Spleen (tissue), 11 donors: Measurements from ENCODE around the gene BCL2. TPM values are rescaled to one million over a fixed set of nuclear protein-coding genes. Genes with fewer than 3 reads are reported as not detected.

Source experiments
- DNase-seq: peaks from one replicate; pipeline ENCODE4 v3.0.0-alpha.2; 2020
- H3K27ac ChIP-seq, 8 donors: fragments of 200-600 bp; sonication (generic) in 7 of 8; 1 replicate in 4 of 8; 2 replicates in 4 of 8; pipeline versions ENCODE4 v1.5.0 to v1.8.0; 2016 to 2021; ENCODE audit warnings: inconsistent platforms in 4 of 8, mild to moderate bottlenecking in 4 of 8, moderate library complexity in 1 of 8
- H3K27me3 ChIP-seq, 7 donors: fragments of 200-600 bp; sonication (generic) in 6 of 7; replicated peaks in 1 of 7; 1 replicate in 4 of 7; 2 replicates in 3 of 7; pipeline versions ENCODE4 v1.5.0 to v1.8.0; 2016 to 2021; ENCODE audit warnings: inconsistent platforms in 3 of 7, mild to moderate bottlenecking in 1 of 7
- H3K36me3 ChIP-seq, 6 donors: fragments of 200-600 bp; sonication (generic) in 5 of 6; 1 replicate in 4 of 6; 2 replicates in 2 of 6; pipeline versions ENCODE4 v1.5.0 to v1.8.0; 2016 to 2021; ENCODE audit warnings: inconsistent platforms in 2 of 6
- H3K4me1 ChIP-seq, 6 donors: fragments of 200-600 bp; sonication (generic) in 5 of 6; 1 replicate in 3 of 6; 2 replicates in 3 of 6; pipeline versions ENCODE4 v1.5.0 to v1.8.0; 2016 to 2021; ENCODE audit warnings: inconsistent platforms in 3 of 6
- H3K4me3 ChIP-seq, 8 donors: fragments of 200-600 bp; sonication (generic) in 7 of 8; 1 replicate in 4 of 8; 2 replicates in 4 of 8; pipeline versions ENCODE4 v1.5.0 to v1.8.0; 2016 to 2021; ENCODE audit warnings: inconsistent platforms in 4 of 8, mild to moderate bottlenecking in 4 of 8, moderate library complexity in 2 of 8
- H3K9me3 ChIP-seq, 8 donors: fragments of 200-600 bp; sonication (generic) in 7 of 8; 1 replicate in 4 of 8; 2 replicates in 4 of 8; pipeline versions ENCODE4 v1.5.0 to v1.8.0; 2016 to 2021; ENCODE audit warnings: inconsistent platforms in 4 of 8
- CTCF ChIP-seq, 11 experiments: fragments of 200-600 bp in 7 of 11; fragments of 450-650 bp in 4 of 11; sonication (generic) in 4 of 11; IDR thresholded peaks in 8 of 11; conservative IDR thresholded peaks in 3 of 11; 1 replicate in 7 of 11; 2 replicates in 4 of 11; pipeline versions ENCODE4 v1.4.0 to v1.8.0; 2016 to 2021; ENCODE audit warnings: antibody characterized with exemption in 11 of 11, inconsistent platforms in 4 of 11, mild to moderate bottlenecking in 1 of 11
- POLR2A ChIP-seq, 3 donors: fragments of 450-650 bp; IDR thresholded peaks; one replicate each; pipeline ENCODE4 v1.5.1; 2017; ENCODE audit warnings: antibody characterized with exemption in 3 of 3, mild to moderate bottlenecking in 1 of 3
- POLR2AphosphoS5 ChIP-seq, 3 donors: sonication (generic); formaldehyde crosslinking; IDR thresholded peaks; one replicate each; pipeline ENCODE4 v1.5.1; 2017; ENCODE audit warnings: antibody characterized with exemption in 3 of 3
- WGBS, 5 donors: extraction: QIAGEN DNeasy Blood & Tissue Kit in 3 of 5; methylation state at CpG; one replicate each; pipeline versions ENCODE4 v1.1.5 to v1.1.7; 2013 to 2018; 5-methylcytosine and 5-hydroxymethylcytosine counted together
- intact Hi-C: fragments of 100-400 bp; cut with DNase I; formaldehyde crosslinking; loops from one replicate; pipeline ENCODE4 v1.15.0; 2023; ENCODE audit warnings: low total_unique reads
- polyA plus RNA-seq, 3 donors: library from polyadenylated mRNA; stranded (reverse); fragments of 200-250 nt; gene quantifications; one replicate each; pipeline ENCODE4 v1.2.1, GENCODE V29; 2013
- total RNA-seq, 7 donors: library from RNA; depleted of rRNA in 3 of 7; stranded (reverse); fragments of >200 nt in 3 of 7; fragmentation: NEBNext Ultra II Directional in 4 of 7; extraction: Animal tissue kit (Norgen Biotek cat#: 25700) in 4 of 7; gene quantifications; one replicate each; pipeline versions ENCODE4 v1.1.0 to v1.2.1, GENCODE V29; 2016 to 2021
- donor health status: healthy with polysubstance abuse.
- donor health status: DM: no; HTN: no; CAD: no; lungs with moderate emphysema.
- donor health status: DM: no; HTN: no; CAD: no.
- donor health status: Bipolar disorder and iron deficiency.
- donor health status: healthy.
- donor health status: DM: no; HTN: no; CAD: no.
- donor health status: DM: yes; HTN: yes; CAD: no.

The BCL2 gene
- total and polyA plus RNA-seq, 10 donors, result 9.6 to 112 (median 69.1) TPM

- peaks cover 17 to 100% (median 73%) of the 10 kb centered on the region in 6 donors for H3K4me1 ChIP-seq
- H3K27me3 ChIP-seq, result no peaks in the 10 kb centered on the region
- H3K9me3 ChIP-seq, result no peaks in the 10 kb centered on the region
- DNase-seq, result peak; percentile 39
- no peaks in the 10 kb centered on the region for H3K36me3 ChIP-seq
- TF ChIP-seq CTCF (IDR thresholded peaks at IDR 0.05 in 8 of 11, conservative IDR thresholded peaks at IDR 0.05 in 3 of 11) (no peak), POLR2A (IDR thresholded peaks at IDR 0.05) (no peak), POLR2AphosphoS5 (IDR thresholded peaks at IDR 0.05) (no peak)
- 72 to 83% (median 82%) methylated on average over 5 of the region's 5 CpGs for WGBS, 5 donors
- peak overlapping the region in 2 of 8 donors; percentile 4 to 74 for H3K27ac ChIP-seq
- peak overlapping the region in 1 of 8 donors; percentile 24 for H3K4me3 ChIP-seq
- intact Hi-C loops, result no loop called here
Observed at GRCh38 chr18:63181706-63182309, 137.8 kb downstream of the BCL2 start.

GRCh38 chr18:63180971-63181376 is 138.6 kb downstream of the BCL2 start:
- Histone ChIP-seq H3K9me3 (no peaks in the 10 kb centered on the region), H3K4me1 (peaks cover 16 to 93% (median 66%) of the 10 kb centered on the region in 6 donors)

GRCh38 chr18:63180321-63180720 is 139.2 kb downstream of the BCL2 start:
- peak overlapping the region in 1 of 8 donors; percentile 74 for H3K27ac ChIP-seq
- intact Hi-C loops, result no loop called here
- H3K4me1 ChIP-seq, result peaks cover 16 to 86% (median 66%) of the 10 kb centered on the region in 6 donors
- no peak for TF ChIP-seq POLR2A (IDR thresholded peaks at IDR 0.05)
- TF ChIP-seq POLR2AphosphoS5 (IDR thresholded peaks at IDR 0.05), result no peak
- no peak for TF ChIP-seq CTCF (IDR thresholded peaks at IDR 0.05 in 8 of 11, conservative IDR thresholded peaks at IDR 0.05 in 3 of 11)
- H3K27me3 ChIP-seq, result no peaks in the 10 kb centered on the region
- peak; percentile 60 for DNase-seq
- no peak overlapping the region for H3K4me3 ChIP-seq
- whole genome bisulfite sequencing, 5 donors, result 77 to 93% (median 84%) methylated on average over 6 to 11 of the region's 11 CpGs
- no peaks in the 10 kb centered on the region for H3K9me3 ChIP-seq
- H3K36me3 ChIP-seq, result no peaks in the 10 kb centered on the region

More at GRCh38 chr18:63180971-63181376, 138.6 kb downstream of the BCL2 start:
- Histone ChIP-seq H3K27me3 (no peaks in the 10 kb centered on the region), H3K27ac (peak overlapping the region in 1 of 8 donors; percentile 74), H3K4me3 (no peak overlapping the region), H3K36me3 (no peaks in the 10 kb centered on the region)
- DNase-seq, result no peak
- intact Hi-C loops, result no loop called here
- WGBS, 5 donors, result 69 to 82% (median 78%) methylated on average over 5 of the region's 5 CpGs
- TF ChIP-seq POLR2AphosphoS5 (IDR thresholded peaks at IDR 0.05) (no peak), POLR2A (IDR thresholded peaks at IDR 0.05) (no peak), CTCF (IDR thresholded peaks at IDR 0.05 in 8 of 11, conservative IDR thresholded peaks at IDR 0.05 in 3 of 11) (no peak)

GRCh38 chr18:63179422-63179821 is 140.1 kb downstream of the BCL2 start:
- Histone ChIP-seq H3K27ac (peak overlapping the region in 1 of 8 donors; percentile 33), H3K4me1 (peaks cover 15 to 77% (median 60%) of the 10 kb centered on the region in 6 donors), H3K9me3 (no peaks in the 10 kb centered on the region), H3K4me3 (no peak overlapping the region), H3K27me3 (no peaks in the 10 kb centered on the region), H3K36me3 (no peaks in the 10 kb centered on the region)
- WGBS, 5 donors, result 96 to 99% (median 97%) methylated on average over 9 of the region's 9 CpGs
- TF ChIP-seq POLR2A (IDR thresholded peaks at IDR 0.05), result no peak
- TF ChIP-seq POLR2AphosphoS5 (IDR thresholded peaks at IDR 0.05), result no peak
- no peak for TF ChIP-seq CTCF (IDR thresholded peaks at IDR 0.05 in 8 of 11, conservative IDR thresholded peaks at IDR 0.05 in 3 of 11)
- DNase-seq, result no peak
- intact Hi-C loops, result no loop called here
